22Rv1 (cell line): ENCODE results near the gene KIFC3.

Source experiments
- H3K27ac ChIP-seq: fragments of 450-650 bp; 2 replicates; pipeline ENCODE4 v1.5.1; 2017
- ZFX ChIP-seq: fragments of 450-650 bp; IDR thresholded peaks from 2 replicates; pipeline ENCODE4 v1.6.1; 2017; ENCODE audit warnings: antibody characterized with exemption, borderline replicate concordance
- TF ChIP-seq, protein P1 (sequence below): fragments of 450-650 bp; IDR thresholded peaks from 2 replicates; pipeline ENCODE4 v1.5.1; 2017; ENCODE audit warnings: mild to moderate bottlenecking

The KIFC3 gene

DNA sequence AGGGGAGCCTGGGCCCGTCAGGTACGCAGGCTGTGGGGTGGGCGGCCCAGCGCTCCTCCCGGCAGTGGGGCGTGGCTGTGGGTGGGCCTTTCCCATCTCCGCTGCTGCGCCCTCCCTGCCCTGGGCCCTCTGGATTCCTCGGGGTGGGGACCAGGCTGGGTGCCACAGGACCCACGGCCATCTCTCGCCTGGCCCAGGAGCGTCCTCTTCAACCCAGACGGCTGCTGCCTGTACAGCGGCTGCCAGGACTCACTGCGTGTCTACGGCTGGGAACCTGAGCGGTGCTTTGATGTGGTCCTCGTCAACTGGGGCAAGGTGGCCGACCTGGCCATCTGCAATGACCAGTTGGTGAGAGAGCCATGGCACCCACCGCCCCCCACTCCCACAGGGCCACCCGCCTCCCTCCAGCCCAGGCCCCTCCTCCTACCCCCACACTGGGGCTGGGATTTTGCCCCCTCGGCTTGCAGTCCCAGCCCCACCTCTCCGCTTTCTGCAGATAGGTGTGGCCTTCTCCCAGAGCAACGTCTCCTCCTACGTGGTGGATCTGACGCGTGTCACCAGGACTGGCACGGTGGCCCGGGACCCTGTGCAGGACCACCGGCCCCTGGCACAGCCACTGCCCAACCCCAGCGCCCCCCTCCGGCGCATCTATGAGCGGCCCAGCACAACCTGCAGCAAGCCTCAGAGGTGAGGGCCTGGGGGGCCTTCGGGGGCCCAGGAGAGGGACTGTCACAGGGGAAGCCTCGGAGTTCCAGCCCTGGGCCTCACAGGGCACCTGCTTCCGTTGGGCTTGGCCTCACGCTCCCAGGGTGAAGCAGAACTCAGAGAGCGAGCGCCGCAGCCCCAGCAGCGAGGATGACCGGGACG is 49.5 kb downstream of the KIFC3 start:
- TF ChIP-seq, protein P1, sequence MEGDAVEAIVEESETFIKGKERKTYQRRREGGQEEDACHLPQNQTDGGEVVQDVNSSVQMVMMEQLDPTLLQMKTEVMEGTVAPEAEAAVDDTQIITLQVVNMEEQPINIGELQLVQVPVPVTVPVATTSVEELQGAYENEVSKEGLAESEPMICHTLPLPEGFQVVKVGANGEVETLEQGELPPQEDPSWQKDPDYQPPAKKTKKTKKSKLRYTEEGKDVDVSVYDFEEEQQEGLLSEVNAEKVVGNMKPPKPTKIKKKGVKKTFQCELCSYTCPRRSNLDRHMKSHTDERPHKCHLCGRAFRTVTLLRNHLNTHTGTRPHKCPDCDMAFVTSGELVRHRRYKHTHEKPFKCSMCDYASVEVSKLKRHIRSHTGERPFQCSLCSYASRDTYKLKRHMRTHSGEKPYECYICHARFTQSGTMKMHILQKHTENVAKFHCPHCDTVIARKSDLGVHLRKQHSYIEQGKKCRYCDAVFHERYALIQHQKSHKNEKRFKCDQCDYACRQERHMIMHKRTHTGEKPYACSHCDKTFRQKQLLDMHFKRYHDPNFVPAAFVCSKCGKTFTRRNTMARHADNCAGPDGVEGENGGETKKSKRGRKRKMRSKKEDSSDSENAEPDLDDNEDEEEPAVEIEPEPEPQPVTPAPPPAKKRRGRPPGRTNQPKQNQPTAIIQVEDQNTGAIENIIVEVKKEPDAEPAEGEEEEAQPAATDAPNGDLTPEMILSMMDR: no peak
- no peak for TF ChIP-seq ZFX
- H3K27ac ChIP-seq: no peak overlapping the region

DNA sequence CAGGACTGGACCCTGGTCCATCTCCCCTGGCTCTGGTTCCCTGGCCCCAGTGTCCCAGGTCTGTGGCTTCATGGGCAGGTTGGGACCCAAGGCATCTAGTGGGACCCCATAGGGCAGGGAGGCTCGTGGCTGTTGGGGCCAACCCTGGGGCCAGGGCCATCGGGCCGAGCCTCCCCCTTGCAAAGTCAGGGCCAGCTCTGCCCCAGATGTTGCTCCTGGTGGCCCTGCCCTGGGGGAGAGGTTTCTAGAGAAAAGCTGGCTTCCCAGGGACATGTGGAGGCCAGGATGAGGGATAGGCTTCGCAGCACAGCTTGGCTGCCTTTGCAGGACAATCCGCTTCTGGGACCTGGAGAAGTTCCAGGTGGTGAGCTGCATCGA is 50.1 kb downstream of the KIFC3 start:
- no peak for TF ChIP-seq ZFX
- TF ChIP-seq, protein P1: no peak
- no peak overlapping the region for H3K27ac ChIP-seq

DNA sequence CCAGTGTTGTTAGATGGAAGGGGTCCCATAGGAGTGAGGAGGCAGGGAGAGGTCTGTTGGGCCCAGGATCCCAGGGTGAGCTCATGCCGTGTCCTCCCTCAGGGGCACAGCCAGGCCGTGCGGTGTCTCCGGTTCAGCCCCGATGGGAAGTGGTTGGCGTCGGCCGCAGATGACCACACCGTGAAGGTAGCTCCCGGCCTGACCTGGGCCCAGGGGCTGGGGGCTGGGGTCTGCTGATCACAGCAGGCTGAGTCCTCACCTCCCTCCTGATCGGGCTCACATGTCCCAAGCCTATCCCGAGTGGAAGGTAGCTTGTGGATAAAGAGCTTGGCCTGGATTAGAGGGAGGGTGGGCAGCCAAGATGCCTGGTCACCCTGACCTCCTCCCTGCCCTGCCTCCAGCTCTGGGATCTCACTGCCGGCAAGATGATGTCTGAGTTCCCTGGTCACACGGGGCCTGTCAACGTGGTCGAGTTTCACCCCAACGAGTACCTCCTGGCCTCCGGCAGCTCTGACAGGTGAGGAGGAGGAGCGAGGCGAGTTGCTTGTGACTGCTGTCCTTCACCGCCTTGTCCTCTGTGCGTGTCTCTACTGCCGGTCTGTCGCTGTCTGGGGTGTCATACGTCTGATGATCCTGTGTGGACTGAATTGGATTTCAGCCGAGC is 50.6 kb downstream of the KIFC3 start:
- TF ChIP-seq, protein P1: no peak
- no peak for TF ChIP-seq ZFX
- no peak overlapping the region for H3K27ac ChIP-seq

DNA sequence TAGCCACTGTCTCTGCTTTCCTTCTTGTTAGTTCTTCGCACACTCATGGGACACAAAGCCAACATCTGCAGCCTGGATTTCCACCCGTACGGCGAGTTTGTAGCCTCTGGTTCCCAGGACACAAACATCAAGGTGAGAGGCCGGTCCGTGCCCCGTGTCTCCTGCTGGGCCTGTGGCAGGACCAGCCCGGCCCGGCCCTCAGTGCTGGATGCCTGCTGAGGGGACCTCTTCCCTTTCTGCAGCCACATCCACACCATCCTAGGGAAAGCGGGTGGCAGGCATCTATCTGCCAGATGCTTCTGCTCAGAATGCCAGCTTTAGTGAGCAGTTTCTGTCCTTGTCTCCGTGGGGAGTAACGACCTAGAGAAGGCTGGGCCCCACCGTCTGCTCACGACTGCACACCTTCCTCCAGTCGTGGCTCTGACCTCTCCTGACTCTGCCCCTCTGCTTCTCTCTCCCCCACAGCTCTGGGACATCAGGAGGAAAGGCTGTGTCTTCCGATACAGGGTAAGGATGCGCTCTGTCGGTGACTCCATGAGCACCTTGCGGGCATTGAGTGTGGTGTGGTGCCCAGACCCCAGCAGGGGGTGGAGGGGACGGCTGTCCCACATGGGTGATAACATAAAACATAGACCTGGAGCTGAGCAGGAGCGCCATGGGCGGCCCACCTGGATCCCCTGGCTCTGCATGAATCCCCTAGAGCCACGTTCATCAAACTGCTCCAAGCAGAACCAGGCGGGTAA is 51.3 kb downstream of the KIFC3 start:
- no peak overlapping the region for H3K27ac ChIP-seq
- TF ChIP-seq, protein P1: no peak
- TF ChIP-seq ZFX: no peak

DNA sequence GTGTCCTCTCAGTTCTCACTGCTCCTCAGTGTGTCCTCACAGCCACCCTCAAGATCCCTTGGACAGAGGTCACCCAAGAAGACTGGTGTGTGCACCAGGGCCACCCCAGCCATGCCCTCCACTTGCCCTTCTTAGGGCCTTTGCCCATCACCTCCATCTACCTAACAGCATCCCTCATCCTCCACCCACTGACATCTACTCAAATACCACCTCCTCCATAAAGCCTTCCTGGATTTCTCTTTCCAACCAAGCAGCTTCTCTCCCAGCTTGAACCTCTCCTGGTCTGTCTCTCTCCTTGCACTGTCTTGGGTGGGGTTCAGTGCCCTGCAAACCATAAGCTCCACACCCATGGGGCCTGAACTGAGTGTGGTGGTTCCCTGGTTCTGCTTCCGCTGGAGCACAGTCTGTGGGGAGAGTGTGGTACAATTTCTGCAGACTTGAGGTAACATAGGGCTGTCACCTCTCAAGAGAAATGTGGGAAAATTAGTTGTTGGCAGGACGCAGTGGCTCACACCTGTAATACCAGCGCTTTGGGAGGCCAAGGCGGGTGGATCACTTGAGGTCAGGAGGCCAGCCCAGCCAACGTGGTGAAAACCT is 52.3 kb downstream of the KIFC3 start:
- H3K27ac ChIP-seq: no peak overlapping the region
- TF ChIP-seq, protein P1: no peak
- no peak for TF ChIP-seq ZFX

DNA sequence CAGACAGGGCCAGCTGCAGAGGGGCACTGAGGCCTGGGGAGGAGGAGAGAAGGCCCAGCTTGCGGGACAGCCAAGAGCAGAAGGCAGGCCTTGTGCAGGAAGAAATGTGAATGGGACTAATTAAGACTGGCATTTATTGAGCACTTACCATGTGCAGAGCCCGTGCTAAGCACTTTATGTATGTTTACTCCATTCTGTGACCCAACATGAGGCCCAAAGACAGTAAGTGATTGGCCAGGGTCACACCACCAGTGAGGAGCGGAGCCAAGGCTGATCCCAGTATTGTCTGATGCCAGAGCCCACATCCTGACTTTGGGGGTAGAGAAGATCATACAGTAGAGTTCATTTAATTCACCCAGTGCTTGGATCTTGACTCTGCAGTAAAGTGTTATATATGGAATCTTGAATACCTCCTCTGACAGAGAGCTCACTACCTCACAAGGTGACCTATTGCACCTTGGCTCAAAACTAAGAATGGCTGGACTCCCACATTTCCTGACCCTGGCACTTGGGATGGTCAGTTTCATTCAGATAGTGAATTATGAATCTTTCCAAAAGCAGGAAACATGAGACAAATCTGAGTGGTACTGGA is 53.1 kb downstream of the KIFC3 start:
- no peak overlapping the region for H3K27ac ChIP-seq
- TF ChIP-seq ZFX: no peak
- TF ChIP-seq, protein P1: no peak
